SU-DHL-6 (cell line): ENCODE data around the gene HLA-F.

Experiments
- H2AFZ ChIP-seq: fragments of 200-600 bp; sonication (generic); 2 replicates; pipeline ENCODE4 v1.6.1; 2014; ENCODE audit warnings: low read depth, mild to moderate bottlenecking, moderate library complexity, mixed read lengths, antibody characterized with exemption, low read length; ENCODE audit not compliant: severe bottlenecking
- H3F3A ChIP-seq: fragments of 200-600 bp; shearing (Covaris generic); 2 replicates; pipeline ENCODE4 v1.6.0; 2016; ENCODE audit warnings: antibody characterized with exemption, mild to moderate bottlenecking; ENCODE audit not compliant: insufficient read depth
- H3K27ac ChIP-seq: fragments of 200-600 bp; sonication (generic); 2 replicates; pipeline ENCODE4 v1.5.1; 2016; ENCODE audit warnings: low read depth, mild to moderate bottlenecking, low read length, moderate library complexity, mixed read lengths
- H3K27me3 ChIP-seq: fragments of 200-600 bp; sonication (generic), shearing (Covaris generic); 2 replicates; pipeline ENCODE4 v1.6.0; 2014; ENCODE audit warnings: mild to moderate bottlenecking, low read length
- H3K36me3 ChIP-seq: fragments of 200-600 bp; sonication (generic); 2 replicates; pipeline ENCODE4 v1.6.1; 2014; ENCODE audit warnings: mild to moderate bottlenecking, low read length, mixed read lengths
- H3K4me2 ChIP-seq: fragments of 300-600, 200-600 bp; shearing (Covaris generic), sonication (generic); 2 replicates; pipeline ENCODE4 v1.6.0; 2014; ENCODE audit warnings: low read length, low read depth, mild to moderate bottlenecking; ENCODE audit not compliant: poor library complexity, severe bottlenecking
- H3K4me3 ChIP-seq: fragments of 200-600 bp; sonication (generic); 2 replicates; pipeline ENCODE4 v1.5.1; 2014; ENCODE audit warnings: antibody characterized with exemption, low read length, mild to moderate bottlenecking, mixed read lengths; ENCODE audit not compliant: insufficient read depth, poor library complexity, severe bottlenecking
- H3K79me2 ChIP-seq: fragments of 200-600 bp; sonication (generic); 2 replicates; pipeline ENCODE4 v1.6.1; 2014; ENCODE audit warnings: mild to moderate bottlenecking, low read length, moderate library complexity; ENCODE audit not compliant: insufficient read depth
- H3K9ac ChIP-seq: fragments of 200-600 bp; sonication (generic); 2 replicates; pipeline ENCODE4 v1.7.0; 2014; ENCODE audit warnings: mild to moderate bottlenecking, low read length
- H3K9me2 ChIP-seq: fragments of 200-600 bp; sonication (generic); replicated peaks from 2 replicates; pipeline ENCODE4 v1.6.1; 2014; ENCODE audit warnings: low read length; ENCODE audit not compliant: insufficient read depth
- H3K9me3 ChIP-seq: fragments of 200-600 bp; sonication (generic); 2 replicates; pipeline ENCODE4 v1.6.1; 2014; ENCODE audit warnings: low read length, mixed read lengths; ENCODE audit not compliant: insufficient read depth
- H4K20me1 ChIP-seq: fragments of 200-600 bp; sonication (generic); 2 replicates; pipeline ENCODE4 v1.6.1; 2014; ENCODE audit warnings: low read depth, mild to moderate bottlenecking, antibody characterized with exemption, low read length, moderate library complexity, mixed read lengths
- CTCF ChIP-seq: fragments of 200-600 bp; sonication (generic); IDR thresholded peaks from one replicate; pipeline ENCODE4 v1.5.1; 2017; ENCODE audit warnings: antibody characterized with exemption, mild to moderate bottlenecking, low read length, moderate library complexity; ENCODE audit not compliant: insufficient read depth, poor library complexity, severe bottlenecking
- EZH2phosphoT487 ChIP-seq: fragments of 200-600 bp; sonication (generic), shearing (Covaris generic); conservative IDR thresholded peaks from 2 replicates; pipeline ENCODE4 v1.6.1; 2018; ENCODE audit warnings: mild to moderate bottlenecking, antibody characterized with exemption, low read length, moderate library complexity, mixed read lengths

HLA-F gene

GRCh38 chr6:29742127-29742526 lies 18.9 kb downstream of the HLA-F start:
- TF ChIP-seq CTCF (no peak), EZH2phosphoT487 (no peak)
- no peak overlapping the region for H3K4me3 ChIP-seq
- H2AFZ ChIP-seq, result no peak overlapping the region
- H3F3A ChIP-seq, result no peaks in the 10 kb centered on the region
- no peak overlapping the region for H3K9ac ChIP-seq
- H3K79me2 ChIP-seq, result no peaks in the 10 kb centered on the region
- no peak overlapping the region for H3K27ac ChIP-seq
- no peaks in the 10 kb centered on the region for H3K36me3 ChIP-seq
- no peaks in the 10 kb centered on the region for H3K9me3 ChIP-seq
- H4K20me1 ChIP-seq, result no peaks in the 10 kb centered on the region
- H3K9me2 ChIP-seq, result no peaks in the 10 kb centered on the region
- H3K4me2 ChIP-seq, result no peak overlapping the region
- no peaks in the 10 kb centered on the region for H3K27me3 ChIP-seq

- Histone ChIP-seq H3K4me3 (no peak overlapping the region), H3K4me2 (no peak overlapping the region), H3K9ac (no peak overlapping the region), H2AFZ (no peak overlapping the region), H3K36me3 (no peaks in the 10 kb centered on the region), H3K27me3 (no peaks in the 10 kb centered on the region), H3K9me3 (no peaks in the 10 kb centered on the region), H4K20me1 (no peaks in the 10 kb centered on the region), H3F3A (no peaks in the 10 kb centered on the region), H3K9me2 (no peaks in the 10 kb centered on the region), H3K27ac (no peak overlapping the region), H3K79me2 (no peaks in the 10 kb centered on the region)
- TF ChIP-seq CTCF, result no peak
- no peak for TF ChIP-seq EZH2phosphoT487
Observed at GRCh38 chr6:29743025-29743424, 19.8 kb downstream of the HLA-F start.

GRCh38 chr6:29743568-29743967 lies 20.3 kb downstream of the HLA-F start:
- Histone ChIP-seq H3K36me3 (no peaks in the 10 kb centered on the region), H3K27ac (no peak overlapping the region), H2AFZ (no peak overlapping the region), H3K79me2 (no peaks in the 10 kb centered on the region), H3K9me3 (no peaks in the 10 kb centered on the region), H3K9ac (no peak overlapping the region), H3K27me3 (no peaks in the 10 kb centered on the region), H4K20me1 (no peaks in the 10 kb centered on the region), H3K9me2 (no peaks in the 10 kb centered on the region), H3K4me2 (no peak overlapping the region), H3K4me3 (no peak overlapping the region), H3F3A (no peaks in the 10 kb centered on the region)
- TF ChIP-seq EZH2phosphoT487, result no peak
- no peak for TF ChIP-seq CTCF

GRCh38 chr6:29744131-29744530 lies 20.9 kb downstream of the HLA-F start:
- H3K9me2 ChIP-seq, result no peaks in the 10 kb centered on the region
- TF ChIP-seq EZH2phosphoT487 (no peak), CTCF (no peak)

More at GRCh38 chr6:29744131-29744530, 20.9 kb downstream of the HLA-F start:
- H3K27ac ChIP-seq, result no peak overlapping the region
- no peak overlapping the region for H3K4me3 ChIP-seq
- H2AFZ ChIP-seq, result no peak overlapping the region
- no peak overlapping the region for H3K4me2 ChIP-seq
- H3K9me3 ChIP-seq, result no peaks in the 10 kb centered on the region
- no peaks in the 10 kb centered on the region for H3K27me3 ChIP-seq
- H4K20me1 ChIP-seq, result no peaks in the 10 kb centered on the region
- H3F3A ChIP-seq, result no peaks in the 10 kb centered on the region
- no peak overlapping the region for H3K9ac ChIP-seq
- H3K36me3 ChIP-seq, result no peaks in the 10 kb centered on the region
- H3K79me2 ChIP-seq, result no peaks in the 10 kb centered on the region
